ENCODE data around the gene PRKG1.

GRCh38 chr10:51097546-51097945 lies 23.3 kb downstream of the PRKG1 start:
- TF ChIP-seq CTCF (IDR thresholded peaks at IDR 0.05; ENCODE audit: control extremely low read depth in 1 of 3, insufficient read depth in 1 of 3, low read depth in 1 of 3, low read length in 3 of 3), result no peak
- TF ChIP-seq EZH2 (IDR thresholded peaks at IDR 0.05; ENCODE audit: low read depth, low read length, severe bottlenecking), result no peak
- TF ChIP-seq HDAC2 (IDR thresholded peaks at IDR 0.05; ENCODE audit: borderline replicate concordance in 1 of 2, low read depth in 2 of 2, low read length in 2 of 2), result no peak
- TF ChIP-seq POLR2AphosphoS5 (IDR thresholded peaks at IDR 0.05; ENCODE audit: low read depth, low read length), result no peak
- TF ChIP-seq CHD2 (IDR thresholded peaks at IDR 0.05; ENCODE audit: low read length), result no peak
- TF ChIP-seq SIN3A (conservative IDR thresholded peaks at IDR 0.05 in 1 of 2, IDR thresholded peaks at IDR 0.05 in 1 of 2; ENCODE audit: low read depth in 1 of 2, low read length in 2 of 2), result no peak
- TF ChIP-seq PHF8 (conservative IDR thresholded peaks at IDR 0.05; ENCODE audit: low read depth, low read length), result no peak
- TF ChIP-seq EP300 (IDR thresholded peaks at IDR 0.05; ENCODE audit: borderline replicate concordance in 1 of 2, low read depth in 2 of 2, low read length in 2 of 2), result no peak

All from H1 (cell line).